ENCODE measurements around the gene ZSWIM7. TPM values are rescaled to one million over a fixed set of nuclear protein-coding genes. Genes with fewer than 3 reads are reported as not detected.

The ZSWIM7 gene
- polyA plus RNA-seq, 4 donors: 20.0 to 33.8 (median 26.1) TPM

DNA sequence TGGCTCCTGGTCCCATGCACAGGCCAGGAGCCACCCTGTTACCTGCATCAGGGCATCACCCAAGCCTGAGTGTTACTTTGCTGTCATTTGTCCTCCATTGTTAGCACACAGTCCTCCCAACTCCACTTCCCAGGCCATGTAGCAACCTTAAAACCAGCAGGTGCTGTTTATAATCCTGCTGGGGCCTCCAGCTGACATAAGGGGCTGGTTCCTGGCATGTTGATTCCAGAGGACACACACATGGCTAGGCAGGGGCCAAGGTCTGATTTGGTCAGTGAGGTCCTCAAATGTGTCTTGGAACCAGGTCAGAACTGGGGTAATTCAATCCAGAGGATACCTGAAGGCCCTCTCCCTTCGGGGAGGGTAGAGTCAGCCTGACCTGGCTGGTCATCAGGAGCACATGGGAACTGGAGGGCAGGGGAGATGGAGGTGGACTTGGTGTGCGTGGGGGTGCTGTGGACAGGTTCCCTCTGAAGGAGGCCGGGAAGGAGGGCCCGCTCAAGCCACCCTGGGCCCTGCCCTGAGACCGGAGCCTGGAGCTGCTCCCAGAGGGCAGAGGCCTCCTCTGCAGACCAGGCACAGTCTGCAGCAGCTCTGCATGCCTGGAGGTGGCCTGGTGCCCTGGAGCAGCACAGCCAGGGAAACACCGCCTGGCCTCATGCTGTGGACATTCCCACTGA, 48.0 kb downstream of the ZSWIM7 start:
- 78 to 90% (median 85%) methylated on average over 6 of the region's 6 CpGs for WGBS, 3 donors
- peaks cover 0 to 9% (median 0%) of the 10 kb centered on the region in 3 donors for H3K36me3 ChIP-seq (ENCODE audit: control insufficient read depth in 3 of 3, insufficient read depth in 2 of 3, low read depth in 1 of 3, low read length in 3 of 3)
- peak overlapping the region in 1 of 3 donors; percentile 18 for H3K27ac ChIP-seq (ENCODE audit: low read depth in 1 of 3, low read length in 2 of 3)
- DNase-seq: peak in 1 of 2 donors; percentile 34
- no peak overlapping the region for H3K4me3 ChIP-seq (ENCODE audit: low read depth in 1 of 3, low read length in 3 of 3)
- H3K27me3 ChIP-seq (ENCODE audit: control insufficient read depth in 3 of 3, insufficient read depth in 3 of 3, low read length in 3 of 3): peaks cover 0 to 3% (median 0%) of the 10 kb centered on the region in 3 donors
- FAIRE-seq: no peak
- peaks cover 0 to 8% (median 0%) of the 10 kb centered on the region in 3 donors for H3K4me1 ChIP-seq (ENCODE audit: control insufficient read depth in 3 of 3, insufficient read depth in 2 of 3, low read depth in 1 of 3, low read length in 2 of 3)
- no peaks in the 10 kb centered on the region for H3K9me3 ChIP-seq (ENCODE audit: control insufficient read depth in 2 of 2, insufficient read depth in 1 of 2, low read depth in 1 of 2, low read length in 1 of 2)

DNA sequence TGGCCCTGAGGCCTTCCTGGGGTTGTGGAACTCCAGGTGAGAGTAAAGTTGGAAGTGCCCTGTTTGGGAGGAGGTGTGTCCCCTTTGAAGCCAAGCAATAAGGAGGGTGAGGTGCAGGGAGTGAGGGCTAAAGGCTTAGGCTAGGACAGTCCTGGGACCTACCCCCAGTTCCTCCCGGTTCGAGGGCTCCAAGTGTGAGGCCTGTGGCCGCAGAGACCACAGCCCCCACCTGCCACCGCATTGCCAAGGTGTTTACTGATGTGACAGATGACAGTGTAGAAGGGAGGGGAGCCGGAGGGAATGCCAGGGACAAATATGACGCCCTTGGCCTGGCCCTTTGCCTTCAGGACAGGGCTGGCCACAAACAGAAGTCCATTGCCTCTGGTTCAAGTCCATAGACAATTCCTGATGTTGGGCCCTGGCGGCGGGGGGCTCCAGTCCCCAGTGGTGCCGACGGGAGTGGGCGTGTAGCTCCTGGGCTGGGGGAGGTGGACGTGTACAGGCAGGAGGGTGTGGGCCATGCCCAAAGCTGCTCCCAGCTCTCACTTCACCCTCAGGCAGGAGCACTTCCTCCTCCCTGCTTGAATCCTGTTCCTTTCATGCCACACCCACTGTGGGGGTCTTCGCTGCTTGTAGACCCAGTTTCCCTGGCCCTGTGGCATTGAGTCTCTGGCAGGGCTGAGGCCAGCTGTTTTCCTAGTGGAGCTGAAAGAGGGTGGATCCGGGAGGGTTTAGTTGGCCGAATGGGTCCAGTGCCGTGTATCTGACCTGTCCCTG, 51.3 kb downstream of the ZSWIM7 start:
- Histone ChIP-seq H3K4me1 (ENCODE audit: control insufficient read depth in 3 of 3, insufficient read depth in 2 of 3, low read depth in 1 of 3, low read length in 2 of 3) (peaks cover 0 to 12% (median 0%) of the 10 kb centered on the region in 3 donors), H3K27ac (ENCODE audit: low read depth in 1 of 3, low read length in 2 of 3) (no peak overlapping the region), H3K9me3 (ENCODE audit: control insufficient read depth in 2 of 2, insufficient read depth in 1 of 2, low read depth in 1 of 2, low read length in 1 of 2) (no peaks in the 10 kb centered on the region), H3K36me3 (ENCODE audit: control insufficient read depth in 3 of 3, insufficient read depth in 2 of 3, low read depth in 1 of 3, low read length in 3 of 3) (peaks cover 0 to 9% (median 0%) of the 10 kb centered on the region in 3 donors), H3K27me3 (ENCODE audit: control insufficient read depth in 3 of 3, insufficient read depth in 3 of 3, low read length in 3 of 3) (peaks cover 0 to 26% (median 5%) of the 10 kb centered on the region in 3 donors), H3K4me3 (ENCODE audit: low read depth in 1 of 3, low read length in 3 of 3) (no peak overlapping the region)
- no peak for FAIRE-seq
- DNase-seq: no peak
- 74 to 89% (median 76%) methylated on average over 9 to 16 of the region's 16 CpGs for WGBS, 3 donors

DNA sequence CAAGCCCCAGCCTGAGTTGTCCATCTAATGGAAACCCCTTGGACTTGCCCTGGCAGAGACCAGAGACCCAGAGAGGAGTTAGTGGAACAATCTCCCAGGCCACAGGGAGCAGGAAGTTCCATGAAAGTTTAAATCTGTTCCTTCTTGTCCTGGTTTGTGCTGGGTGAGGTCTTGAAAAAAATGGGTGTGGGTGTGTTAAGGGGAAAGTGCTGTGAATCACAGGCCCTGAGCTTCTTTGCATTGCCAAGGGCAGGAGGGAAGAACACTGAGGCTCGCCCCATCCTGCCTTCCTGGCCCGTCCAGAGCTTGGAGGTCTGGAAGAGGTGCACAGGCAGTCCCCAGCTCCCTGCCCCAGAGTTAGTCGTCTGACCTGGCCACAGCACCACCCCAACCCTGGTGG, 52.2 kb downstream of the ZSWIM7 start:
- Histone ChIP-seq H3K36me3 (ENCODE audit: control insufficient read depth in 3 of 3, insufficient read depth in 2 of 3, low read depth in 1 of 3, low read length in 3 of 3) (peaks cover 0 to 9% (median 0%) of the 10 kb centered on the region in 3 donors), H3K9me3 (ENCODE audit: control insufficient read depth in 2 of 2, insufficient read depth in 1 of 2, low read depth in 1 of 2, low read length in 1 of 2) (no peaks in the 10 kb centered on the region), H3K27ac (ENCODE audit: low read depth in 1 of 3, low read length in 2 of 3) (no peak overlapping the region), H3K27me3 (ENCODE audit: control insufficient read depth in 3 of 3, insufficient read depth in 3 of 3, low read length in 3 of 3) (peaks cover 0 to 27% (median 5%) of the 10 kb centered on the region in 3 donors), H3K4me3 (ENCODE audit: low read depth in 1 of 3, low read length in 3 of 3) (no peak overlapping the region), H3K4me1 (ENCODE audit: control insufficient read depth in 3 of 3, insufficient read depth in 2 of 3, low read depth in 1 of 3, low read length in 2 of 3) (peaks cover 0 to 12% (median 0%) of the 10 kb centered on the region in 3 donors)
- no peak for FAIRE-seq
- WGBS, 3 donors: 73 to 77% (median 73%) methylated on average over 3 of the region's 3 CpGs
- DNase-seq: no peak

DNA sequence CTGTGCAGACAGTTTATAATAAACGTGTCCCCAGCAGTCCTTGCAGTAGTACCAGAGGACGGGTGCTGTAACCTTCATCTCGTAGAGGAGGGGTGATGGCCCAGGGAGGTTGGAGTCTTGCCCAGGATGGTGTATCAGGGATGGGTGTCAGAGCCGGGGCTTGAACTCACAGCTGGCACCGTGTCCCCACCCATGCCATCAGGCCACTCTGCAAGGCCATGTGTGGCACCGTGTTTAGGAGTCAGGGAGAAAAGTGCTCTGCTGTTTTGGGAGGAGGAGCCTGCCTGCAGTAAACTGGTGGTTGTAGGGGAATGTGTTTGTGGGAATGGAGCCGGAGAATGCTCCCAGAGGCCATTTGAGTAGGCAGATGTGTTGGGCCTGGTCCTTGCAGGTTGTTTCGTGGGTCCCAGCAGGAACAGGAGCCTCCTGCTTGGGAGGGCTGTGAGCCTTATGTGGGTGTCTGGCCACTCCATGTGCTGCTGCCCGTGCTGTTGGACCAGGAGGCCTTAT, 52.8 kb downstream of the ZSWIM7 start:
- no peak overlapping the region for H3K27ac ChIP-seq (ENCODE audit: low read depth in 1 of 3, low read length in 2 of 3)
- peaks cover 0 to 11% (median 0%) of the 10 kb centered on the region in 3 donors for H3K4me1 ChIP-seq (ENCODE audit: control insufficient read depth in 3 of 3, insufficient read depth in 2 of 3, low read depth in 1 of 3, low read length in 2 of 3)
- peaks cover 0 to 27% (median 5%) of the 10 kb centered on the region in 3 donors for H3K27me3 ChIP-seq (ENCODE audit: control insufficient read depth in 3 of 3, insufficient read depth in 3 of 3, low read length in 3 of 3)
- 51 to 68% (median 58%) methylated on average over 9 of the region's 9 CpGs for WGBS, 3 donors
- peaks cover 0 to 9% (median 0%) of the 10 kb centered on the region in 3 donors for H3K36me3 ChIP-seq (ENCODE audit: control insufficient read depth in 3 of 3, insufficient read depth in 2 of 3, low read depth in 1 of 3, low read length in 3 of 3)
- H3K4me3 ChIP-seq (ENCODE audit: low read depth in 1 of 3, low read length in 3 of 3): no peak overlapping the region
- FAIRE-seq: no peak
- DNase-seq: no peak
- peaks cover 0 to 5% of the 10 kb centered on the region in 2 donors for H3K9me3 ChIP-seq (ENCODE audit: control insufficient read depth in 2 of 2, insufficient read depth in 1 of 2, low read depth in 1 of 2, low read length in 1 of 2)

DNA sequence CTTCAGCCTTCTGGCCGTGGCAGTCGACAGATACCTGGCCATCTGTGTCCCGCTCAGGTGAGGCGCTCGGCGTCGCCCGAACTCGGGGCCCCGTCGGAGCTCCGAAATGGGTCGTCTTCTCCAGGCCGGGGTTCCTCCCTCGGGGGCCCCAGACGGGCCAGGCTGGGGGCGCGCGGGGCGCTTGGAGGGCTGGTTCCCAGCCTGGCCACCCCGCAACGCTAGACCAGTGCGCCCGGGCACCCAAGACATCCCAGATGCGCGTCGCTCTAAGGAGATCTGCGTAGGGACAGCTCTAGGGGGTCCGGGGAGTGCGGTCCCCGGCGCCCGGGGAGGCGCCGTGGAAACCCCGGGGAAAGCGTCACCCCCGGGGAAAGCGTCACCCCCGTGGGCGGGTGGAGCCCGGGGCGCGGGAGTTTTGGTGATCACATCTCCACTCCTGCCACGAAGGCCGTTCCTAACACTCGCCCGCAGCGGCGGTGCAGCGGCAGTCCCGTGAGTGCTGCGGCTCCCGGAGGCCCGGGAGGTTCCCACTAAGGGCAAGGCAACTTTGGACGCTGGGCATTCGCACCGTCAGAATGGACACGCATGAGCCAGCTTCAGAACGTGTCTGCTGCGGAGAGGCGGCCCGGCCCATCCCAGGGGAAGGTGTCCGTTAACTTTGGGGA, 53.8 kb downstream of the ZSWIM7 start:
- Histone ChIP-seq H3K9me3 (ENCODE audit: control insufficient read depth in 2 of 2, insufficient read depth in 1 of 2, low read depth in 1 of 2, low read length in 1 of 2) (peaks cover 0 to 5% of the 10 kb centered on the region in 2 donors), H3K27ac (ENCODE audit: low read depth in 1 of 3, low read length in 2 of 3) (no peak overlapping the region), H3K27me3 (ENCODE audit: control insufficient read depth in 3 of 3, insufficient read depth in 3 of 3, low read length in 3 of 3) (peaks cover 0 to 27% (median 5%) of the 10 kb centered on the region in 3 donors), H3K36me3 (ENCODE audit: control insufficient read depth in 3 of 3, insufficient read depth in 2 of 3, low read depth in 1 of 3, low read length in 3 of 3) (peaks cover 0 to 6% (median 0%) of the 10 kb centered on the region in 3 donors), H3K4me3 (ENCODE audit: low read depth in 1 of 3, low read length in 3 of 3) (peak overlapping the region; percentile 14 to 54 (median 53)), H3K4me1 (ENCODE audit: control insufficient read depth in 3 of 3, insufficient read depth in 2 of 3, low read depth in 1 of 3, low read length in 2 of 3) (peaks cover 0 to 4% (median 0%) of the 10 kb centered on the region in 3 donors)
- 3 to 6% (median 4%) methylated on average over 57 to 64 of the region's 64 CpGs for WGBS, 3 donors
- FAIRE-seq: no peak
- DNase-seq: peak in 1 of 2 donors; percentile 56

DNA sequence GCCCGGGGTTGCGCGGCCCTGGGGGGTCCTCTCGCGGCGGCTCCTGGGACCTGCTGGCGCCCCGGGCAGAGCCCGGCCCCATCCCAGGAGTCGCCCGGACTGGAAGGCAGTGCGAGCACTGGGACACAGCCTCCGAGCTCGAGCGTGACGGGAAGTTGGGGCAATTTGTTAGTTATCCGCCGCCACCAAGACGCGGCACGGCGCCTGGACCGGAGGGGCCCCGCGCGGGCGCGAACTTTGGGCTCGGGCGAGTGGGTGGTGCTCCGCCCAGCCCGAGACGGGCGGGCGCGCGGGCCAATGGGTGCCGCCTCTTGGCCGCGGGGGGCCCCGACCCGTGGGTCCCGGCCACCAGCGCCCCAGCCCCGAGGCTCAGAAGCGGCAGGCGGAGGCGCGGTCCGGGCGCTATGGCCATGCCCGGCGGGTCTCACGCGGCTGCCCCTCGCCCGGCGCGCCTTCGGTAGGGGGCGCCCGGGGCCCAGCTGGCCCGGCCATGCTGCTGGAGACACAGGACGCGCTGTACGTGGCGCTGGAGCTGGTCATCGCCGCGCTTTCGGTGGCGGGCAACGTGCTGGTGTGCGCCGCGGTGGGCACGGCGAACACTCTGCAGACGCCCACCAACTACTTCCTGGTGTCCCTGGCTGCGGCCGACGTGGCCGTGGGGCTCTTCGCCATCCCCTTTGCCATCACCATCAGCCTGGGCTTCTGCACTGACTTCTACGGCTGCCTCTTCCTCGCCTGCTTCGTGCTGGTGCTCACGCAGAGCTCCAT, 54.6 kb downstream of the ZSWIM7 start, which contains the start of gene ADORA2B:
Gene ADORA2B (plus strand): TSS at position 372 of the 768 bp plus-strand sequence. CDS start 119 bp downstream, at position 491.
- Histone ChIP-seq H3K27ac (ENCODE audit: low read depth in 1 of 3, low read length in 2 of 3) (no peak within 1 kb of the TSS), H3K27me3 (ENCODE audit: control insufficient read depth in 3 of 3, insufficient read depth in 3 of 3, low read length in 3 of 3) (peaks cover 0 to 27% (median 5%) of the 10 kb centered on the region in 3 donors), H3K9me3 (ENCODE audit: control insufficient read depth in 2 of 2, insufficient read depth in 1 of 2, low read depth in 1 of 2, low read length in 1 of 2) (peaks cover 0 to 5% of the 10 kb centered on the region in 2 donors), H3K36me3 (ENCODE audit: control insufficient read depth in 3 of 3, insufficient read depth in 2 of 3, low read depth in 1 of 3, low read length in 3 of 3) (no peaks in the 10 kb centered on the region), H3K4me1 (ENCODE audit: control insufficient read depth in 3 of 3, insufficient read depth in 2 of 3, low read depth in 1 of 3, low read length in 2 of 3) (peaks cover 0 to 4% (median 0%) of the 10 kb centered on the region in 3 donors), H3K4me3 (ENCODE audit: low read depth in 1 of 3, low read length in 3 of 3) (peak within 1 kb of the TSS; percentile 28 to 54 (median 53))
- FAIRE-seq: no peak
- DNase-seq: peak; percentile 28 to 85
- WGBS, 3 donors: 1% methylated on average over 48 to 88 of the region's 88 CpGs

DNA sequence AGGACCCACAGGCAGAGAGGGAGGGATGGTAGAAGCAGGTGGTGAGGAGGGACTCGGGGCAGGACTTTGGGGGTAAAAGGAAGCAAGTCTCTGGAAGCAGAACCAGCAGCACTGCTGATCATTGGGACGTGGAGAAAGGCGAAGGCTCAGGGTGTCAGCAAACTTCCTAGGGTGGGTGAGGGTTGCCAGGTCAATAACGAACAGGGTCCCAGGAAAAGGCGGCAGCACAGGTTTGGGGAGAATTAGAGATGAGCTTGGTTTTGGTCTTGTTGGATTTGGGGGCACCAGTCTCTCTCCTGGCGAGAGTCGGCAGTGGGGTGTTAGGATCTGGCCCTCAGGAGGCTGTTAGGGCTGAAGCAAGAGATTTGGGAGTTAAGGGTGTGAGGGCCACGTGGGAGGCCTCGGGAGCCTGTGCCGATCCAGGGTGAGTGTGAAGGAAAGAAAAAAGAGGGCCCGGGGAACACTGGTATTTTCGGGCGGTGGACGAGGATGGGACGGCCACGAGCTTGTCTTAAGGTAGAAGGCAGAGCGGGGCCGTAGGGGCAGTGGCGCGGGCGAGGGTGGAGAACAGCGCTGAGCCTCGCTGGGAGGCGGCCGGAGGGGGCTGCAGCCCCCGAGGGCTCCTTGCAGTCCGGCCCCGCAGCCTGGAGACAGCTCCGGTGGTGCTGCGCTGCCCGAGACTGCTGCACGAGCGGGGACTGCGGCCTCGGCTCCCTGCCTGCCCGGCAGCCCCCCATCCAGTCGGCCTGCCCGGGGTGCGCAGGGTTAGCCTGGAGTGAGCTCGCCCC, 55.3 kb downstream of the ZSWIM7 start:
- H3K27ac ChIP-seq (ENCODE audit: low read depth in 1 of 3, low read length in 2 of 3): no peak overlapping the region
- DNase-seq (peak in 1 of 2 donors; percentile 22), FAIRE-seq (no peak)

More for the DNA sequence above, 55.3 kb downstream of the ZSWIM7 start:
- Histone ChIP-seq H3K4me1 (ENCODE audit: control insufficient read depth in 3 of 3, insufficient read depth in 2 of 3, low read depth in 1 of 3, low read length in 2 of 3) (peaks cover 0 to 4% (median 0%) of the 10 kb centered on the region in 3 donors), H3K36me3 (ENCODE audit: control insufficient read depth in 3 of 3, insufficient read depth in 2 of 3, low read depth in 1 of 3, low read length in 3 of 3) (no peaks in the 10 kb centered on the region), H3K9me3 (ENCODE audit: control insufficient read depth in 2 of 2, insufficient read depth in 1 of 2, low read depth in 1 of 2, low read length in 1 of 2) (peaks cover 0 to 5% of the 10 kb centered on the region in 2 donors), H3K27me3 (ENCODE audit: control insufficient read depth in 3 of 3, insufficient read depth in 3 of 3, low read length in 3 of 3) (peaks cover 0 to 27% (median 5%) of the 10 kb centered on the region in 3 donors), H3K4me3 (ENCODE audit: low read depth in 1 of 3, low read length in 3 of 3) (peak overlapping the region; percentile 28 to 54 (median 53))
- 17 to 33% (median 18%) methylated on average over 20 to 40 of the region's 40 CpGs for WGBS, 3 donors

Measured in small intestine (tissue), 7 donors.